HepG2 (cell line): ENCODE results near the gene DBNDD1. TPM values are rescaled to one million over a fixed set of nuclear protein-coding genes. Genes with fewer than 3 reads are reported as not detected.

Source experiments
- ATAC-seq: fragments of 200-7000 bp; cut with Tn5 transposase; 3 replicates; pipeline ENCODE4 v1.9.1; 2020; ENCODE audit warnings: mild to moderate bottlenecking, moderate library complexity
- BruUV-seq: library from RNA; stranded (reverse); fragments of 400-500 nt; replicated peaks from 2 replicates; lab custom pipeline; 2021; lab: Mats Ljungman, UMichigan
- CTCF ChIA-PET: fragments of 300-600 bp; formaldehyde crosslinking; extraction: SDS; loops from one replicate; lab custom pipeline; 2021; ENCODE audit warnings: low total read pairs, inconsistent platforms, low intra/inter-chr PET ratio; lab: Yijun Ruan, JAX
- POLR2A ChIA-PET: fragments of 350-600 bp; sonication (Branson Sonifier 250); formaldehyde crosslinking; loops from one replicate; lab custom pipeline; 2020; ENCODE audit warnings: antibody characterized with exemption, inconsistent platforms; lab: Yijun Ruan, JAX
- DNase-seq: peaks from one replicate; pipeline ENCODE4 v3.0.0-alpha.2; 2015; ENCODE audit warnings: low spot score
- FAIRE-seq: peaks from 3 replicates; lab custom pipeline; 2011; peaks lifted over from hg19 to GRCh38; lab: Jason Lieb, UNC
- H2AFZ ChIP-seq: one replicate; pipeline ENCODE4 v1.6.1; 2011; ENCODE audit warnings: low read length, inconsistent platforms
- H3K27ac ChIP-seq: fragments of 300-600 bp; 3 replicates; pipeline ENCODE4 v1.8.0; 2011; ENCODE audit warnings: mixed run types, mild to moderate bottlenecking, mixed read lengths, low read length, inconsistent platforms; ENCODE audit not compliant: insufficient read depth; ENCODE audit errors: extremely low read length
- H3K27me3 ChIP-seq, 2 experiments: fragments of 200-600 bp in 1 of 2; 2 replicates in 1 of 2; 3 replicates in 1 of 2; pipeline versions ENCODE4 v1.6.0 to v1.8.0; 2011; ENCODE audit warnings: low read length in 2 of 2, mild to moderate bottlenecking in 2 of 2, moderate library complexity in 2 of 2, inconsistent platforms in 1 of 2; ENCODE audit not compliant: insufficient read depth in 2 of 2, control insufficient read depth in 1 of 2
- H3K36me3 ChIP-seq, 2 experiments: fragments of 200-600 bp in 1 of 2; replicated peaks in 1 of 2; 2 replicates in 1 of 2; 3 replicates in 1 of 2; pipeline versions ENCODE4 v1.5.1 to v1.8.0; 2011; ENCODE audit warnings: low read length in 2 of 2, inconsistent platforms in 1 of 2; ENCODE audit not compliant: insufficient read depth in 2 of 2, control insufficient read depth in 1 of 2
- H3K4me1 ChIP-seq: 2 replicates; pipeline ENCODE4 v1.5.1; 2012; ENCODE audit warnings: low read length, inconsistent platforms; ENCODE audit not compliant: insufficient read depth
- H3K4me2 ChIP-seq: 2 replicates; pipeline ENCODE4 v1.6.0; 2011; ENCODE audit warnings: low read depth, low read length, inconsistent platforms
- H3K4me3 ChIP-seq, 3 experiments: fragments of 200-600 bp in 1 of 3; sonication (generic), shearing (Covaris generic) in 1 of 3; replicated peaks in 1 of 3; 2 replicates each; pipeline ENCODE4 v1.5.1; 2011 to 2016; ENCODE audit warnings: low read length in 3 of 3, inconsistent platforms in 2 of 3, low read depth in 2 of 3, mild to moderate bottlenecking in 2 of 3, control low read depth in 1 of 3, mixed read lengths in 1 of 3; ENCODE audit not compliant: insufficient read depth in 1 of 3
- H3K79me2 ChIP-seq: one replicate; pipeline ENCODE4 v1.6.1; 2011; ENCODE audit warnings: low read length, inconsistent platforms; ENCODE audit not compliant: insufficient read depth
- H3K9ac ChIP-seq: 2 replicates; pipeline ENCODE4 v1.6.0; 2011; ENCODE audit warnings: mild to moderate bottlenecking, low read depth, low read length, inconsistent platforms; ENCODE audit not compliant: insufficient read depth
- H3K9me3 ChIP-seq: 2 replicates; pipeline ENCODE4 v1.5.1; 2012; ENCODE audit warnings: mild to moderate bottlenecking, low read length
- H4K20me1 ChIP-seq: 2 replicates; pipeline ENCODE4 v1.6.0; 2011; ENCODE audit warnings: inconsistent platforms, mild to moderate bottlenecking, low read length, moderate library complexity; ENCODE audit not compliant: insufficient read depth
- ATAD3A ChIP-seq: sonication (generic); formaldehyde crosslinking; IDR thresholded peaks from 2 replicates; pipeline ENCODE4 v1.4.0; 2020; ENCODE audit warnings: missing genetic modification reagents
- ELF4 ChIP-seq: sonication (generic); formaldehyde crosslinking; IDR thresholded peaks from 2 replicates; pipeline ENCODE4 v1.5.0; 2020; ENCODE audit warnings: missing genetic modification reagents, mild to moderate bottlenecking, moderate library complexity, borderline replicate concordance
- GTF3A ChIP-seq: sonication (generic); formaldehyde crosslinking; conservative IDR thresholded peaks from 2 replicates; pipeline ENCODE4 v1.4.0; 2020; ENCODE audit warnings: mild to moderate bottlenecking, missing genetic modification reagents
- IRX3 ChIP-seq: sonication (generic); formaldehyde crosslinking; IDR thresholded peaks from 2 replicates; pipeline ENCODE4 v1.8.1; 2023; ENCODE audit warnings: mild to moderate bottlenecking, low read depth, missing genetic modification reagents, borderline replicate concordance
- POLR2AphosphoS2 ChIP-seq: IDR thresholded peaks from 2 replicates; pipeline ENCODE4 v1.6.1; 2011; ENCODE audit warnings: low read depth, low read length, improper control_type of control experiment
- SAFB2 ChIP-seq: sonication (generic); formaldehyde crosslinking; IDR thresholded peaks from 2 replicates; pipeline ENCODE4 v1.5.1; 2020; ENCODE audit warnings: missing genetic modification reagents, low read depth, mild to moderate bottlenecking, borderline replicate concordance
- ZNF205 ChIP-seq: IDR thresholded peaks from 2 replicates; pipeline ENCODE4 v1.6.1; 2018; ENCODE audit warnings: missing biosample characterization, missing genetic modification reagents
- ZNF879 ChIP-seq: sonication (generic); formaldehyde crosslinking; IDR thresholded peaks from 2 replicates; pipeline ENCODE4 v1.8.1; 2023; ENCODE audit warnings: missing genetic modification reagents
- WGBS: methylation state at CpG from one replicate; pipeline ENCODE4 v1.1.6; 2017; ENCODE audit warnings: low lambda C conversion rate; 5-methylcytosine and 5-hydroxymethylcytosine counted together
- in situ Hi-C: cut with HindIII; loops from 2 replicates; pipeline ENCODE4 v1.10.0; 2017; ENCODE audit warnings: low pct_unique_long_range_greater_than_20kb; ENCODE audit not compliant: extremely low pct_ligation_motif_present
- intact Hi-C: fragments of 100-400 bp; cut with micrococcal nuclease; formaldehyde crosslinking; loops from one replicate; pipeline ENCODE4 v1.10.0; 2022; ENCODE audit not compliant: unreplicated experiment
- polyA plus RNA-seq, 8 experiments: library from polyadenylated mRNA; depleted of rRNA in 3 of 8; stranded (reverse) in 7 of 8; unstranded in 1 of 8; fragments of >200 nt; fragmentation: Illumina TruSeq in 4 of 8; extraction: Trizol in 4 of 8; gene quantifications; 2 replicates each; pipeline versions ENCODE4 v1.2.1 to v1.2.3, GENCODE V29; 2011 to 2016; ENCODE audit warnings: low read depth in 4 of 8, missing spikeins in 1 of 8, mixed read lengths in 1 of 8; ENCODE audit not compliant: insufficient read depth in 1 of 8
- total RNA-seq, 5 experiments: library from RNA; depleted of rRNA; stranded (reverse); fragments of >200 nt; fragmentation: Illumina TruSeq; extraction: Trizol; gene quantifications; 2 replicates each; pipeline ENCODE4 v1.2.3, GENCODE V29; 2016; ENCODE audit warnings: low read depth in 1 of 5
- TF ChIP-seq, protein P1 (sequence below): sonication (generic); formaldehyde crosslinking; conservative IDR thresholded peaks from 2 replicates; pipeline ENCODE4 v1.4.0; 2020; ENCODE audit warnings: mild to moderate bottlenecking, missing genetic modification reagents, moderate library complexity
- TF ChIP-seq, protein P2 (sequence below): sonication (generic); formaldehyde crosslinking; IDR thresholded peaks from 2 replicates; pipeline ENCODE4 v1.4.0; 2020; ENCODE audit warnings: missing genetic modification reagents
- TF ChIP-seq, protein P3 (sequence below): sonication (generic); formaldehyde crosslinking; IDR thresholded peaks from 2 replicates; pipeline ENCODE4 v1.8.1; 2023; ENCODE audit warnings: mild to moderate bottlenecking, inconsistent platforms, moderate library complexity, missing genetic modification reagents, borderline replicate concordance
- TF ChIP-seq, protein P4 (sequence below): IDR thresholded peaks from 2 replicates; pipeline ENCODE4 v1.4.0; 2020; ENCODE audit warnings: mild to moderate bottlenecking, missing genetic modification reagents

The DBNDD1 gene
- total and polyA plus RNA-seq, 2 of the 13 experiments (the other 11 are each of a cell fraction or from before 2014, with no cell fraction given), result 17.0 to 40.4 TPM

DNA sequence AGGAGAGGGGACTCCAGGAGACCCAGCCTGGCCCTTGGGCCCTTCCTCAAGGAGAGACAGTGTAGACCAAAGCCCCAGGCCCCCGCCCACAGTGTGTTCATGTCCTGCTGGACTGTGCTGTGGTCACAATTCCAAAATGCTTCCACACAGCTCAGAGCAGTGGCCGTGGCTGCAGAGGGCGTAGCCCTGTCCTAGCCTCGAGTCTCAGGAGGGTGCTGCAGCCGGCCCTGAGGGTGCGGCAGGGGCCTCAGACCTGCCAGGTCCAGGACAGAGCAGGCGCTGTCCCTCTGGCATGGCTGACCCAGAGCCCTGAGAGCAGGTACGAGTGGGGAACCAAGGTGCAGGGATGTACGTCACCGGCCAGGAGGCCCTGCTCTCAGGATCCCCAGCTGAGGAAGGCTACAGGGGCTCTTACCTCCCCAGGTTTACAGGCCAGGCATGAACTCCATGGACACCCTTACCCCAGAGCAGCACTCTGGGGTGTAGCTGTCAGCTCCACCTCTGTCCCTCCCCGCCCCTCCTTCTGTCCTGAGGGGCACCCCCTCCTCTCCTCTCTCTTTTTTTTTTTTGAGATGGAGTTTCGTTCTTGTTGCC lies 7.3 kb downstream of the DBNDD1 start (continued):
- TF ChIP-seq, protein P1, sequence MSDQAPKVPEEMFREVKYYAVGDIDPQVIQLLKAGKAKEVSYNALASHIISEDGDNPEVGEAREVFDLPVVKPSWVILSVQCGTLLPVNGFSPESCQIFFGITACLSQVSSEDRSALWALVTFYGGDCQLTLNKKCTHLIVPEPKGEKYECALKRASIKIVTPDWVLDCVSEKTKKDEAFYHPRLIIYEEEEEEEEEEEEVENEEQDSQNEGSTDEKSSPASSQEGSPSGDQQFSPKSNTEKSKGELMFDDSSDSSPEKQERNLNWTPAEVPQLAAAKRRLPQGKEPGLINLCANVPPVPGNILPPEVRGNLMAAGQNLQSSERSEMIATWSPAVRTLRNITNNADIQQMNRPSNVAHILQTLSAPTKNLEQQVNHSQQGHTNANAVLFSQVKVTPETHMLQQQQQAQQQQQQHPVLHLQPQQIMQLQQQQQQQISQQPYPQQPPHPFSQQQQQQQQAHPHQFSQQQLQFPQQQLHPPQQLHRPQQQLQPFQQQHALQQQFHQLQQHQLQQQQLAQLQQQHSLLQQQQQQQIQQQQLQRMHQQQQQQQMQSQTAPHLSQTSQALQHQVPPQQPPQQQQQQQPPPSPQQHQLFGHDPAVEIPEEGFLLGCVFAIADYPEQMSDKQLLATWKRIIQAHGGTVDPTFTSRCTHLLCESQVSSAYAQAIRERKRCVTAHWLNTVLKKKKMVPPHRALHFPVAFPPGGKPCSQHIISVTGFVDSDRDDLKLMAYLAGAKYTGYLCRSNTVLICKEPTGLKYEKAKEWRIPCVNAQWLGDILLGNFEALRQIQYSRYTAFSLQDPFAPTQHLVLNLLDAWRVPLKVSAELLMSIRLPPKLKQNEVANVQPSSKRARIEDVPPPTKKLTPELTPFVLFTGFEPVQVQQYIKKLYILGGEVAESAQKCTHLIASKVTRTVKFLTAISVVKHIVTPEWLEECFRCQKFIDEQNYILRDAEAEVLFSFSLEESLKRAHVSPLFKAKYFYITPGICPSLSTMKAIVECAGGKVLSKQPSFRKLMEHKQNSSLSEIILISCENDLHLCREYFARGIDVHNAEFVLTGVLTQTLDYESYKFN (CRISPR knock-in tag), result no peak
- TF ChIP-seq IRX3 (CRISPR knock-in tag), result no peak

DNA sequence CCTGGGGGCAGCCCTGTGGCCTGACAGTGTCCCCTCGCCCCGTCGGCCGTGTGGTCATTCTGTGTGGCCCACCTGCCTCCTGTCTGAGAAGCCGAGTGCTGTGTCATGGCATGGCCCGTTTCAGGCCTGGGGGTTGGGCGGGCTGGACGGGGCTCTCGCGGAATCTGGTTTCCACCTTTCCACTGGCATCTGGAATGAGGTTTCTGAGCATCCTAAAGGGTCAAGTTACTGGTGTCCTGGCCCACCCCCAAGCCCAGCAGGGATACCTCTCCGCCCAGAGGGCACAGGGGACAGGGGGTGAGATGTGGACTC lies 7.8 kb downstream of the DBNDD1 start:
- TF ChIP-seq, protein P2, sequence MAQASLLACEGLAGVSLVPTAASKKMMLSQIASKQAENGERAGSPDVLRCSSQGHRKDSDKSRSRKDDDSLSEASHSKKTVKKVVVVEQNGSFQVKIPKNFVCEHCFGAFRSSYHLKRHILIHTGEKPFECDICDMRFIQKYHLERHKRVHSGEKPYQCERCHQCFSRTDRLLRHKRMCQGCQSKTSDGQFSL, result 0 out of 2 replicates have a peak, but pooled peaks have one; percentile 10
- TF ChIP-seq ELF4 (CRISPR knock-in tag), result no peak
- no peak for TF ChIP-seq POLR2AphosphoS2
- TF ChIP-seq, protein P3, sequence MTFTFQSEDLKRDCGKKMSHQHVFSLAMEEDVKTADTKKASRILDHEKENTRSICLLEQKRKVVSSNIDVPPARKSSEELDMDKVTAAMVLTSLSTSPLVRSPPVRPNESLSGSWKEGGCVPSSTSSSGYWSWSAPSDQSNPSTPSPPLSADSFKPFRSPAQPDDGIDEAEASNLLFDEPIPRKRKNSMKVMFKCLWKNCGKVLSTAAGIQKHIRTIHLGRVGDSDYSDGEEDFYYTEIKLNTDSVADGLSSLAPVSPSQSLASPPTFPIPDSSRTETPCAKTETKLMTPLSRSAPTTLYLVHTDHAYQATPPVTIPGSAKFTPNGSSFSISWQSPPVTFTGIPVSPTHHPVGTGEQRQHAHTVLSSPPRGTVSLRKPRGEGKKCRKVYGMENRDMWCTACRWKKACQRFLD (CRISPR knock-in tag), result no peak
- TF ChIP-seq ZNF205, result no peak
- 0 out of 2 replicates have a peak, but pooled peaks have one; percentile 19 for TF ChIP-seq SAFB2
- TF ChIP-seq ZNF879 (CRISPR knock-in tag), result no peak
- no peak for TF ChIP-seq ATAD3A
- TF ChIP-seq, protein P4, sequence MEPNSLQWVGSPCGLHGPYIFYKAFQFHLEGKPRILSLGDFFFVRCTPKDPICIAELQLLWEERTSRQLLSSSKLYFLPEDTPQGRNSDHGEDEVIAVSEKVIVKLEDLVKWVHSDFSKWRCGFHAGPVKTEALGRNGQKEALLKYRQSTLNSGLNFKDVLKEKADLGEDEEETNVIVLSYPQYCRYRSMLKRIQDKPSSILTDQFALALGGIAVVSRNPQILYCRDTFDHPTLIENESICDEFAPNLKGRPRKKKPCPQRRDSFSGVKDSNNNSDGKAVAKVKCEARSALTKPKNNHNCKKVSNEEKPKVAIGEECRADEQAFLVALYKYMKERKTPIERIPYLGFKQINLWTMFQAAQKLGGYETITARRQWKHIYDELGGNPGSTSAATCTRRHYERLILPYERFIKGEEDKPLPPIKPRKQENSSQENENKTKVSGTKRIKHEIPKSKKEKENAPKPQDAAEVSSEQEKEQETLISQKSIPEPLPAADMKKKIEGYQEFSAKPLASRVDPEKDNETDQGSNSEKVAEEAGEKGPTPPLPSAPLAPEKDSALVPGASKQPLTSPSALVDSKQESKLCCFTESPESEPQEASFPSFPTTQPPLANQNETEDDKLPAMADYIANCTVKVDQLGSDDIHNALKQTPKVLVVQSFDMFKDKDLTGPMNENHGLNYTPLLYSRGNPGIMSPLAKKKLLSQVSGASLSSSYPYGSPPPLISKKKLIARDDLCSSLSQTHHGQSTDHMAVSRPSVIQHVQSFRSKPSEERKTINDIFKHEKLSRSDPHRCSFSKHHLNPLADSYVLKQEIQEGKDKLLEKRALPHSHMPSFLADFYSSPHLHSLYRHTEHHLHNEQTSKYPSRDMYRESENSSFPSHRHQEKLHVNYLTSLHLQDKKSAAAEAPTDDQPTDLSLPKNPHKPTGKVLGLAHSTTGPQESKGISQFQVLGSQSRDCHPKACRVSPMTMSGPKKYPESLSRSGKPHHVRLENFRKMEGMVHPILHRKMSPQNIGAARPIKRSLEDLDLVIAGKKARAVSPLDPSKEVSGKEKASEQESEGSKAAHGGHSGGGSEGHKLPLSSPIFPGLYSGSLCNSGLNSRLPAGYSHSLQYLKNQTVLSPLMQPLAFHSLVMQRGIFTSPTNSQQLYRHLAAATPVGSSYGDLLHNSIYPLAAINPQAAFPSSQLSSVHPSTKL (CRISPR knock-in tag), result no peak
- no peak for TF ChIP-seq GTF3A (CRISPR knock-in tag)
- Histone ChIP-seq H3K27me3 (no peaks in the 10 kb centered on the region), H3K4me2 (no peak overlapping the region), H3K4me1 (peaks cover 30% of the 10 kb centered on the region), H3K36me3 (peaks cover 0 to 6% of the 10 kb centered on the region in 2 experiments; a peak in 3 of 5 replicates), H4K20me1 (no peaks in the 10 kb centered on the region), H3K79me2 (no peaks in the 10 kb centered on the region), H2AFZ (no peak overlapping the region), H3K9ac (no peak overlapping the region), H3K4me3 (no peak overlapping the region), H3K9me3 (no peaks in the 10 kb centered on the region), H3K27ac (no peak overlapping the region)
- no peak for DNase-seq
- no peak; the same call in 2 of the 3 replicates for ATAC-seq
- WGBS, result 87% methylated on average over 10 of the region's 11 CpGs
- in situ Hi-C loops, result no loop called here
- no TSS peak for BruUV-seq
- ChIA-PET CTCF (no interaction called here), POLR2A (interaction anchor here (2.0 to 3.4 kb wide), 2 partner anchors 9 to 89 kb away, joined by 6 to 13 read pairs; partner anchors contain the start of gene TUBB3)
- no peak for FAIRE-seq
- intact Hi-C loops, result no loop called here
